ENCODE data around the gene KRT2. TPM values are rescaled to one million over a fixed set of nuclear protein-coding genes. Genes with fewer than 3 reads are reported as not detected.

The KRT2 gene
- total and polyA plus RNA-seq, 12 donors = not detected

DNA sequence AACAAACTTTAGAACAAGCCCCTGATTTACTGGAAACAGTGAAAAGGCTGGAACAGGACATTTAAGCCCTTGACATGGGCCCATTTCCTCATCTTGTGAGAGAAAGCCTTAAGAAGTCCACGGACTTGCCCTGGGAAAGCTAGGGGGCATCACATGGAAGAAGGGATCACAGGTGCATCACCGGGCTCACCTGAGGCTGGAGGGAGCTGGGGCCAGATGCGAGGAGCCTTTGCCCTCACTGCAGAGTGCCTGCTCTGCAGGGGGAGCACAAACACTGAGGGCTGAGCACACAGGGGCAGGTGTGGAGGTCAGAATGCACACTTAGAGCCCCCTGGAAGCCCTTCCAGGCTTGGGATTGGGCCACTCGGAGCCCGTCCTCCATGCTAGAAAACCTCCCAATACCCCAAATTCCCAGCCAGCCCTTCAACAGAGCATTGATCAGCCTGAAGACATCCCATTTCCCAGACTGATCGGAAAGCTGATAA, 33.4 kb upstream of the KRT2 start:
- Histone ChIP-seq H3K27me3 (peaks cover 0 to 72% (median 55%) of the 10 kb centered on the region in 7 donors), H3K4me3 (no peak overlapping the region), H3K4me1 (peaks cover 0 to 2% (median 0%) of the 10 kb centered on the region in 9 donors), H3K36me3 (no peaks in the 10 kb centered on the region), H3K9me3 (no peaks in the 10 kb centered on the region), H3K27ac (no peak overlapping the region)
- ATAC-seq (no peak), DNase-seq (no peak)
- intact Hi-C loops (cut with DNase I) = no loop called here
- TF ChIP-seq, protein P1, sequence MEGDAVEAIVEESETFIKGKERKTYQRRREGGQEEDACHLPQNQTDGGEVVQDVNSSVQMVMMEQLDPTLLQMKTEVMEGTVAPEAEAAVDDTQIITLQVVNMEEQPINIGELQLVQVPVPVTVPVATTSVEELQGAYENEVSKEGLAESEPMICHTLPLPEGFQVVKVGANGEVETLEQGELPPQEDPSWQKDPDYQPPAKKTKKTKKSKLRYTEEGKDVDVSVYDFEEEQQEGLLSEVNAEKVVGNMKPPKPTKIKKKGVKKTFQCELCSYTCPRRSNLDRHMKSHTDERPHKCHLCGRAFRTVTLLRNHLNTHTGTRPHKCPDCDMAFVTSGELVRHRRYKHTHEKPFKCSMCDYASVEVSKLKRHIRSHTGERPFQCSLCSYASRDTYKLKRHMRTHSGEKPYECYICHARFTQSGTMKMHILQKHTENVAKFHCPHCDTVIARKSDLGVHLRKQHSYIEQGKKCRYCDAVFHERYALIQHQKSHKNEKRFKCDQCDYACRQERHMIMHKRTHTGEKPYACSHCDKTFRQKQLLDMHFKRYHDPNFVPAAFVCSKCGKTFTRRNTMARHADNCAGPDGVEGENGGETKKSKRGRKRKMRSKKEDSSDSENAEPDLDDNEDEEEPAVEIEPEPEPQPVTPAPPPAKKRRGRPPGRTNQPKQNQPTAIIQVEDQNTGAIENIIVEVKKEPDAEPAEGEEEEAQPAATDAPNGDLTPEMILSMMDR (IDR thresholded peaks at IDR 0.05) = no peak
- 72 to 78% methylated on average over 6 of the region's 6 CpGs for WGBS, 2 donors

GRCh38 chr12:52684431-52684830, 32.4 kb upstream of the KRT2 start:
- WGBS, 2 donors = 81 to 86% methylated on average over 2 of the region's 2 CpGs
- intact Hi-C loops (cut with DNase I) = no loop called here
- Histone ChIP-seq H3K27me3 (peaks cover 0 to 62% (median 50%) of the 10 kb centered on the region in 7 donors), H3K4me1 (no peaks in the 10 kb centered on the region), H3K9me3 (no peaks in the 10 kb centered on the region), H3K36me3 (no peaks in the 10 kb centered on the region), H3K4me3 (no peak overlapping the region), H3K27ac (no peak overlapping the region)
- TF ChIP-seq, protein P1 (IDR thresholded peaks at IDR 0.05) = no peak
- no peak for DNase-seq
- no peak for ATAC-seq

DNA sequence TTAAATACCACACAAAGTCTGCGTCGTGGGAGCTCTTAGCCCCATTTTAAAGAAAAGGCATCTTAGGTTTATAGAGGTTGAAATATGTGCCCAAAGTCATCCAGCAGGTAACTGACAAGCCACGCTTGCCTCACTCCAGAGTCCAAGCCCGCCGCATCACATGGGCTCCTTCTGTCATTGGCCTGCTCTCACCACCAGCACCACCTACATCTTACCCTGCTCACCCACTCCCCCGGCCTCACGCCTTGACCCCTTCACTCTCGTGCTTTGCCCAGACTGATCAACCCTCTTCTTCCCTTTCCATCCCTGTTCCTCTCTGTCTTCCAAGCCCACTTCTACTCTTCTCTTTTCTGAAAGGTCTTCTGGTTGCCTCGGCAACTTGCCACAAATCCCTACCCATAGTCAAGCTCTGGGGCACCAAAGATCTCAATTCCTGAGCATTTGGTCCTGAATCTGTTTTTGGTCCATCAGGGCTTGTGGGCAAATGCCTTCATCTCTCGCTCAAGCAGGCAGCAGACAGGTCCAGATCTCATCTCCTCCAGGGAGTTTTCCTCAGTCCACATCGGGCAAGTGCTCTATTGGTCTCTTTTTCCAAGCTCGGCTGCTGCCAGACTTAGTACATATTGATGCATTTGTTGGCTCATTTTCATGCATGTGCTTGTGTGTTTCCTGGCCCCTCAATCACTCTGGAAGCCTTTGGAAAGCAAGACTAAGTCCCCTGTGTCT, 31.7 kb upstream of the KRT2 start:
- Histone ChIP-seq H3K27me3 (peaks cover 0 to 63% (median 45%) of the 10 kb centered on the region in 7 donors), H3K4me1 (no peaks in the 10 kb centered on the region), H3K4me3 (no peak overlapping the region), H3K27ac (no peak overlapping the region), H3K9me3 (no peaks in the 10 kb centered on the region), H3K36me3 (no peaks in the 10 kb centered on the region)
- ATAC-seq (no peak), DNase-seq (no peak)
- 84 to 91% methylated on average over 12 of the region's 12 CpGs for WGBS, 2 donors
- TF ChIP-seq, protein P1 (IDR thresholded peaks at IDR 0.05) = no peak
- intact Hi-C loops (cut with DNase I) = no loop called here

GRCh38 chr12:52682938-52683574, 31.0 kb upstream of the KRT2 start:
- TF ChIP-seq, protein P1 (IDR thresholded peaks at IDR 0.05) = no peak
- Histone ChIP-seq H3K9me3 (no peaks in the 10 kb centered on the region), H3K4me3 (no peak overlapping the region), H3K27ac (no peak overlapping the region), H3K36me3 (no peaks in the 10 kb centered on the region), H3K4me1 (no peaks in the 10 kb centered on the region), H3K27me3 (peaks cover 0 to 62% (median 38%) of the 10 kb centered on the region in 7 donors)
- 73 to 83% methylated on average over 4 of the region's 4 CpGs for WGBS, 2 donors
- ATAC-seq (no peak), DNase-seq (no peak)
- intact Hi-C loops (cut with DNase I) = no loop called here
